PC-9 (cell line): Measurements from ENCODE around the gene MYOF.

Source experiments
- CTCF ChIP-seq: fragments of 200-600 bp; sonication (generic); conservative IDR thresholded peaks from 2 replicates; pipeline ENCODE4 v1.6.1; 2017; ENCODE audit warnings: mixed run types, antibody characterized with exemption, mild to moderate bottlenecking, moderate library complexity
- EZH2 ChIP-seq: fragments of 200-600 bp; sonication (generic); IDR thresholded peaks from 2 replicates; pipeline ENCODE4 v1.8.0; 2017; ENCODE audit warnings: antibody characterized with exemption, low read depth

- TF ChIP-seq CTCF (no peak), EZH2 (no peak)
Observed at GRCh38 chr10:93478873-93479272, 3.3 kb downstream of the MYOF start.
